ENCODE results near the gene STX19. TPM values are rescaled to one million over a fixed set of nuclear protein-coding genes. Genes with fewer than 3 reads are reported as not detected.

The STX19 gene
- total and polyA plus RNA-seq, 2 experiments from 2014 or later, result 0.29 TPM; not detected in 1

- no peak overlapping the region for H3K27ac Mint-ChIP-seq
Measured at GRCh38 chr3:94015025-94015424, 13.4 kb downstream of the STX19 start.

More at GRCh38 chr3:94015025-94015424, 13.4 kb downstream of the STX19 start:
- Histone ChIP-seq H3K4me1 (ENCODE audit: insufficient read depth) (no peaks in the 10 kb centered on the region), H4K20me1 (replicated peaks; ENCODE audit: insufficient read depth) (no peaks in the 10 kb centered on the region), H3F3A (replicated peaks; ENCODE audit: low read depth) (no peaks in the 10 kb centered on the region), H3K4me3 (no peak overlapping the region), H3K79me2 (replicated peaks; ENCODE audit: insufficient read depth) (no peaks in the 10 kb centered on the region), H3K27me3 (ENCODE audit: insufficient read depth) (no peaks in the 10 kb centered on the region), H3K36me3 (ENCODE audit: insufficient read depth) (no peaks in the 10 kb centered on the region), H3K9me2 (ENCODE audit: insufficient read depth) (no peaks in the 10 kb centered on the region), H3K4me2 (no peak overlapping the region), H3K27ac (ENCODE audit: low read depth) (no peak overlapping the region), H2AFZ (no peak overlapping the region)
- no peak overlapping the region for H3K4me3 Mint-ChIP-seq
- H3K4me1 Mint-ChIP-seq, result no peaks in the 10 kb centered on the region
- no peak for ATAC-seq
- no peaks in the 10 kb centered on the region for H3K9me3 Mint-ChIP-seq
- H3K36me3 Mint-ChIP-seq (ENCODE audit: low read depth), result no peaks in the 10 kb centered on the region
- no peak for DNase-seq (ENCODE audit: low spot score)
- H3K27me3 Mint-ChIP-seq (ENCODE audit: insufficient read depth, low read depth, poor library complexity), result no peaks in the 10 kb centered on the region
- TF ChIP-seq ZNF462 (CRISPR knock-in tag; IDR thresholded peaks at IDR 0.05), result no peak
- TF ChIP-seq EZH2 (IDR thresholded peaks at IDR 0.05; ENCODE audit: low read depth, unreplicated experiment), result no peak
- no peak for TF ChIP-seq CTCF (conservative IDR thresholded peaks at IDR 0.05; ENCODE audit: low read depth in 2 of 2)
